Sciatic nerve (tissue), 2 donors: ENCODE data around the gene ATL3. TPM values are rescaled to one million over a fixed set of nuclear protein-coding genes. Genes with fewer than 3 reads are reported as not detected.
A peak's percentile ranks its signal among the peaks of the same experiment; 100 is the strongest.
"Not testable (repeated sequence)": the region's sequence is repeated elsewhere in the genome, so short reads cannot be mapped to it uniquely, and the experiment has no call there.

Experiments used
- ATAC-seq: fragments of 200-7000 bp; cut with Tn5 transposase; one replicate; pipeline ENCODE4 v1.9.1; 2020; ENCODE audit warnings: mild to moderate bottlenecking, moderate library complexity
- DNase-seq: peaks from one replicate; pipeline ENCODE4 v3.0.0-alpha.2; 2020; ENCODE audit warnings: low spot score
- intact Hi-C: fragments of 100-400 bp; cut with DNase I; formaldehyde crosslinking; loops from one replicate; pipeline ENCODE4 v1.14.2; 2022
- total RNA-seq: library from RNA; stranded (reverse); fragmentation: NEBNext Ultra II Directional; extraction: Animal tissue kit (Norgen Biotek cat#: 25700); gene quantifications from one replicate; pipeline ENCODE4 v1.2.1, GENCODE V29; 2021
- donor health status: DM: no; HTN: no; CAD: no.
- donor health status: DM: no; HTN: no; CAD: no.

The ATL3 gene
- total RNA-seq, 1 donor from 2014 or later, result 89.3 TPM

DNA sequence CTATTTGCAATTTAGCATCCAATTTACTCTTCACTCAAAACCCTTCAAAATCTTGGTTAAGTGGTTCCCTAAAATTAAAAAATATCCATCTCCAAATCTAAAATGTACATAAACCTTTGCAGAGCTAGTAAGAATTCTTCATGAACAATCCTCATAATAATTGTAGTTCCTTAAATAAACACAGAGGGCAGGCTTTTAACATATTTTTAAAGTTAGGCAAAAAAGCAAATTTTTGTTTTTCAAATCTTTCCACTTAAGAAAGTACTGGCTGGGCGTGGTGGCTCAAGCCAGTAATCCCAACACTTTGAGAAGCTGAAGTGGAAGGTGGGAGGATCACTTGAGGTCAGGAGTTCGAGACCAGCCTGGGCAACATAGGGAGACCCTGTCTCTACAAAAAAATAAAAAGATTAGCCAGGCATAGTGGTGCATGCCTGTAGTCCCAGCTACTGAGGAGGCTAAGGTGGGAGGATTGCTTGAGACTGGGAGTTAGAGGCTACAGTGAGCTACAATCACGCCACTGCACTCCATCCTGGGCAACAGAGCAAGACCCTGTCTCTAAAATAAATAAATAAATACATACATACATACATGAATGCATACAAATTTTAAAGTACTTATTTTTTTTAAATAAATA lies 31.9 kb downstream of the ATL3 start:
- intact Hi-C loops, result no loop called here
- ATAC-seq, result peak; percentile 42
- DNase-seq, result no peak

DNA sequence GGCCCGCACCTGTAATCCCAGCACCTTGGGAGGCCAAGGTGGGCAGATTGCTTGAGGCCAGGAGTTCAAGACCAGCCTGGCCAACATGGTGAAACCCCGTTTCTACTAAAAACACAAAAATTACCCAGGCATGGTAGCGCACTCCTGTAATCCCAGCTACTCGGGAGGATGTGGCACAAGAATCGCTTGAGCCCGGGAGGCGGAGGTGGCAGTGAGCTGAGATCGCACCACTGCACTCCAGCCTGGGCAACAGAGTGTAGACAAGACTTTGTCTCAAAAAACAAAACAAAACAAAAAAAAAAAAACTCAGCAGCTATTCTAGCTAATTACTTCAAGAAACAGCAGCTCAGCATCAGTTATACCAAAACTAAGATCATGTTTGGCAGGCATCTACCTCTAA lies 32.7 kb downstream of the ATL3 start:
- intact Hi-C loops, ATAC-seq, DNase-seq: not testable (repeated sequence)

GRCh38 chr11:63635762-63636465 lies 35.3 kb downstream of the ATL3 start:
- ATAC-seq (peak; percentile 87), DNase-seq (peak; percentile 79)
- intact Hi-C loops, result no loop called here

DNA sequence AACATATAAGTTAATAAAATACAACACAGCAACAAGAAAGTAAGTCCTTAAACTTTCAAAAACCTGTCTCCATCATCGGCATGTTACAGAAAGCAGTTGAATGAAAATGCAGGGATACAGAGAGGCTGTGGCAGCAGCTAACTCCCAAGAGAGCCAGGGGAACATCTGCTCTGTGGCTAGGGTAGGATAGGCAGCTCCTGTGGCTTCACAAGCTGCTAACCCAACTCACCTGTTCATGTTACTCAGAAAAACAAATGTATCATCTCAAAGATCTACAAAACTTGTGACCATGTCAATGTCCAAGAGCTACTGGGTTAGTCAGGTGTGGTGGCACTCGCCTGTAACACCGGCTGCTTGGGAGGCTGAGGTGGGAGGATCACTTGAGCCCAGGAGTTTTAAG lies 41.8 kb downstream of the ATL3 start:
- DNase-seq, result no peak
- ATAC-seq, result no peak
- intact Hi-C loops, result no loop called here

DNA sequence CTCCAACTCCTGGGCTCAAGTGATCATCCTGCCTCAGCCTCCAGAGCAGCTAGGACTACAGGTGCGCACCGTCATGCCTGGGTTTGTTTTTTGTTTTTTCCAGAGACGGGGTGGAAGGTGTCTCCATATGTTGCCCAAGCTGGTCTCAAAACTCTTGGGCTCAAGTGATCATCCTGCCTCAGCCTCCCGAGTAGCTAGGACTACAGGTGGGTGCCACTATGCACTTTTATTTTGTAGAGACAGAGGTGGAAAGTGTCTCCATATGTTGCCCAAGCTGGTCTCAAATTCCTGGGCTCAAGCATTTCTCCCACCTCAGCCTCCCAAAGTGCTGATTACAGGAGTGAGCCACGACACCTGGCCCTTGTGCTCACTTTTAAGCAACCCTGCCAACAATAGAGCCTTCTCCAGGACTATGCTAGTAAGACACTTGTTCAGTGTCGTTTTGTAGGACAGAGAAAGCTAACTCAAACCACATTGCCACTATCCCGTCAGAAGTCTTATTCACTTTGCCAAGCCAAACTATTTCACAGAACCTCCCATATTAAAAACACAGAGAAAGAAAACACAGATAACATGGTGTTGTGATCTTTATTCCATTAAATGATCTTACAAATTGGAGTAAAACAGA lies 47.5 kb downstream of the ATL3 start:
- ATAC-seq (no peak), DNase-seq (no peak)
- intact Hi-C loops, result no loop called here

DNA sequence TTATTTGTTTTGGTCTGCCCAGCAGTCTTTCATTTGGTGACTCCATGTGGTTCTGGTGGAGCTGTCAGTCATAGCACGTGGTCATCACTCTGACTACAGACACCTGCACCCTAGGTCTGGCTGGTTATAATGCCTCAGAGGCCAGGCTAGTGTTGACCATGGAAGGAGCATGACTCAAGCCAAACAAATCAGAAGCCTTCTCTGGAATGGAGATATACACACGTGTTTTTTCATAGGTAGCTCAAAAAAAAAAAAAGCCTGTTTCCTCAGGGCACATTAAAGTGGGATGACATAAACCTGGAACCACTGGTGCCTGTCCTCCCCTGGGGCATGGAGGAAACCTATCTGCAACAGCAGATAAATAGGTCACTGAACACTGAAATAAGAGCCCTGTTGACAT lies 48.9 kb downstream of the ATL3 start:
- ATAC-seq (no peak), DNase-seq (peak; percentile 12)
- intact Hi-C loops, result no loop called here

DNA sequence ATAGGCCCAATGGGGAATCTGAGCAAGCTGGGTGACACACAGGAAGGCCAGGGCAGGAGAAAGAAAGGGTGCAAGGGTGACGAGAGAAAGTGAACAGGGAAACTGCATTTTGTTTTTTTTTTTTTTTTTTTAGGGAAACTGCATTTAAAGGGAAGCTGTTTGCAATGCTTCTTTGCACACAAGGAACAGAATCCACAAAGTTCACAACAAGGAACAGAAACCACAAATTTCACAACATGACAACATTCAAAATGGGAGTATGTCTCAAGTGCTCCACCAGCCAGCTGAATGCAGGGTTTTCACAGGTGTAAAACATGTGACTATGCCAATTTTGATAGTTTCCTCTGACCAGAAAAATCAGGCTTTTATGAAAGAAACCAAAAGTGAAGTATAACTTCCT lies 50.1 kb downstream of the ATL3 start:
- ATAC-seq, result peak; percentile 59
- DNase-seq, result no peak
- intact Hi-C loops, result no loop called here

- intact Hi-C loops, result no loop called here
- no peak for ATAC-seq
- no peak for DNase-seq
Measured at GRCh38 chr11:63619967-63620366, 51.2 kb downstream of the ATL3 start.

DNA sequence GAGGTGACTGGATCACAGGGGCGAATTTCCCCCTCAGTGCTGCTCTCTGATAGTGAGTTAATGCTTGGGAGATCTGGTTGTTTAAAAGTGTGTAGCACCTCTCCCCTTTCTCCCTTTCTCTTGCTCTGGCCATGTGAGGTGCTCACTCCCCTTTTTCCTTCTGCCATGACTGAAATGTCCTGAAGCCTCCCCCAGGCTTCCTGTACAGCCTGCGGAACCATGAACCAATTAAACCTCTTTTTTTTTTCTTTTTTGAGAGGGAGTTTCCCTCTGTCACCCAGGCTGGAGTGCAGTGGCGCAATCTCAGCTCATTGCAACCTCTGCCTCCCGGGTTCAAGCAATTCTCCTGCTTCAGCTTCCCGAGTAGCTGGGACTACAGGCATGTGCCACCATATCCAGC lies 53.5 kb downstream of the ATL3 start:
- peak; percentile 8 for DNase-seq
- ATAC-seq, intact Hi-C loops: not testable (repeated sequence)

DNA sequence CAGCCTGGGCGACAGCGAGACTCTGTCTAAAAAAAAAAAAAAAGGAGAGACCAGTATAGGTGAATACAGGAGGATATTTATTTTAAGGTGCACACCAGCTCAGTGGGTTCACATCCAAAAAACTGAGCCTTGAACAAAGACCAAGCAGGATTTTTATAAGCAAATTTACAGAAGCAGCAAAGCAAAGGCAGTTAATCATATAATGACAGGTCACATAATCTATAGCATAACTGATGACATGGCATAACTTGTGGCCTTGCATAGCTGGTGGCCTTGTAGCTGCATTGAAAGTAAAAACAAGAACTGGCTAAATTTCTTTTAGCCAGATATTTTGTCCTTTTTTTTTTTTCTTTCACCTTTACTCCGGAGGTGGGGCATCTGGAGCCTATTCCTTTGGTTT lies 54.2 kb downstream of the ATL3 start:
- intact Hi-C loops, result no loop called here
- ATAC-seq (no peak), DNase-seq (no peak)

- peak; percentile 85 for DNase-seq
- peak; percentile 89 for ATAC-seq
- intact Hi-C loops, result no loop called here
Measured at GRCh38 chr11:63614136-63614671, 57.0 kb downstream of the ATL3 start, which contains the start of gene PLAAT3. TSS of gene PLAAT3 (minus strand) at chr11:63614433. CDS start at chr11:63614014, 419 bp downstream.

GRCh38 chr11:63613517-63614135 lies 57.5 kb downstream of the ATL3 start:
- intact Hi-C loops, result no loop called here
- ATAC-seq (peak; percentile 84), DNase-seq (peak; percentile 79)

DNA sequence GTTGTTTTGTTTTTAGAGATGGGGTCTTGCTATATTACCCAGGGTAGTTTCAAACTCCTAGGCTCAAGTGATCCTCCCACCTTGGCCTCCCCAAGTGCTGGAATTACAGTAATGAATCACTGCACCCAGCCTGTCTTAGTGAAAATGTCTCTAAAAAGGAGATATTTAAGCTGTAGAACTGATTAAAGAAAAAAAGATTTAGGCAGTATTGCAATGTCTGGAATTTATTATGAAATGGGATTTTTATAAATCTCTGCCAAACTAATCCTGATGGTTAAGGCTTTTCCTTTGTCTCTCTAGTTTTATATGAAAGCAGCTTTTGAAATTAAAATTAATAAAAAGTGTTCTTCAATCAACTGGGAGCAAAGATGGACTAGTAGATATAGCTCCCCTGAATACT lies 59.0 kb downstream of the ATL3 start:
- ATAC-seq (no peak), DNase-seq (no peak)
- intact Hi-C loops, result no loop called here

DNA sequence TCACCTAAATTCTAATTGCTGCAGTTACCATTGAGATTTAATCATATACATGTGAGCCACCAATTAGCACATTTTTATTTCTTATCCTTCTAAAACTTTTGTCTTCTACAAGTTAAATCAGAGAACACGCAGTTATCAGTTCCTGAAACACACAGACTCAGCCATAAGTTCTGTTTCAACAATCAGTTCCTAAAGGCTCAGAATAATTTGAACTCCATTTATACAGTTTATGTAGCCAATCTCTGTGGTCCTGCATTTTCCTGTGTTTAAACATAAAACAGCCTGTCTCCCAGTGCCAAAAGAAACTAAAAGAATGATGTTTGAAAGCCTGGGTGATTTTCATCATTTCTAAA lies 59.8 kb downstream of the ATL3 start:
- DNase-seq (no peak), ATAC-seq (no peak)
- intact Hi-C loops, result no loop called here

DNA sequence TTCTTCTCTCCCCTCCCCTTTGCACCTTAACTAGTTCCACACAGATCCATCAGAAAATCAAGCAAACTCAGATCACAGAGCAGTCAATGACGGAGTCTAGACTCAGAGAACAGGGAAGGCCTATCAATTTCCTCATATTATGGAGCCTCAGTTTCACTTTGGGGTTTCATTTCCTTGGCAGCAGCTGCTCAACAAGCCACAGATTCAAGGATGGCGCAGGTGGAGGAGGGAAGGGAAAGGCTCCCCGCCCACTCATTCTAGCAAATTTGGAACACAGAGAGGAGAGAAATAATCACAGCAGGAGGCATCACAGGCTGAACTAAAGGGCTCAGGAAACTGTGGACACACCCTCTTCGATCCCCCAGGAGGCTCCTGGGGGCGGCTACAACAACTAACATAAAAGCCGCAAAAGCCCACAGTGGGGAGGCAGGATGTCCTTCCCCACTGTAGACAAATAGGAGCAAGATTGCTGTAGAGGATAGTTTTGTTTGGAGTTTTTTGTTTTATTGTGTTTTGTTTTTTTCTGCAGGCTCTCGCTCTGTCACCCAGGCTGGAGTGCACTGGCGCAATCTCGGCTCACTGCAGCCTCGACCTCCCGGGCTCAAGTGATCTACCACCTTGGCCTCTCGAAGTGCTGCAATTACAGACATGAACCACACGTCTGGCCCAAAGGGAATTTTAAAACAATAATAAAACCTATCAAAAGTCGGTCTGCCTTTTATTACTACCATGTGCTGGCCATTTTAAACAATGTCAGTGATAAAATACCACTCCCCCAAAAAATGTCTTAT lies 60.4 kb downstream of the ATL3 start:
- ATAC-seq (peak; percentile 32), DNase-seq (peak; percentile 59)
- intact Hi-C loops, result no loop called here

GRCh38 chr11:63609971-63610580 lies 61.1 kb downstream of the ATL3 start:
- DNase-seq, result peak; percentile 55
- ATAC-seq, result no peak
- intact Hi-C loops, result no loop called here

DNA sequence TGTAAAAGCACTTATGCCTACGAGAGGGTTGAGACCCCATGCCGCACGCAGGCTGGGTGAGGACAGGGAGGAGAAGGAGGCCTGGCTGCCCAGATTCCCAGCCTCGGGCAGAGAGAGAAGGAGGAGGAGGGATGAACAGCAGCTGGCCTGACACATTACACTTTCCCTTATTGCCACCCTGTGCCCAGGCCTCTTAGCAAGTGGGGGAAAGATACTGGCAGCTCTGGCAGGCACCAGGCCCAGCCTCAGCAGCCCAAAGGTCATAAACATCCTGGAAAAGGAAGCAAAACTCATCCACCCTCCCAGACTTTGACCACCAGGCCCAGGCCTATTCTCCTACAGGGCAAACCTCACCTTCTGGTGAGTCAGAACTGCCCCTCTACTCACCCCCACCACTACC lies 61.6 kb downstream of the ATL3 start:
- DNase-seq (peak; percentile 57), ATAC-seq (peak; percentile 5)
- intact Hi-C loops, result no loop called here
